HL-60 (cell line): Measurements from ENCODE around the gene COL13A1.

Source experiments
- CTCF ChIP-seq: IDR thresholded peaks from one replicate; pipeline ENCODE4 v1.5.1; 2011; ENCODE audit warnings: low read length, control low read depth, inconsistent platforms; ENCODE audit not compliant: insufficient read depth
- GABPA ChIP-seq: IDR thresholded peaks from 2 replicates; pipeline ENCODE4 v1.6.1; 2012; ENCODE audit warnings: low read depth
- POLR2AphosphoS5 ChIP-seq: IDR thresholded peaks from 2 replicates; pipeline ENCODE4 v1.6.1; 2012; ENCODE audit warnings: low read depth
- REST ChIP-seq: IDR thresholded peaks from 2 replicates; pipeline ENCODE4 v1.6.1; 2012; ENCODE audit warnings: low read depth; ENCODE audit not compliant: insufficient replicate concordance
- SPI1 ChIP-seq: IDR thresholded peaks from 2 replicates; pipeline ENCODE4 v1.6.1; 2012; ENCODE audit warnings: low read depth, mild to moderate bottlenecking, borderline replicate concordance

- TF ChIP-seq CTCF (no peak), REST (no peak), SPI1 (no peak), POLR2AphosphoS5 (no peak), GABPA (no peak)
Measured at GRCh38 chr10:69835233-69835632, 33.5 kb downstream of the COL13A1 start.
